GM13977 (cell line): Measurements from ENCODE around the gene TRIAP1.

Source experiments
- DNase-seq: peaks from one replicate; pipeline ENCODE4 v3.0.0; 2012; ENCODE audit warnings: low spot score
- CTCF ChIP-seq: IDR thresholded peaks from 2 replicates; pipeline ENCODE4 v1.5.1; 2012; ENCODE audit warnings: mild to moderate bottlenecking, control low read depth; ENCODE audit not compliant: insufficient read depth; ENCODE audit errors: extremely low read depth, missing control alignments
- in situ Hi-C: fragments of 300-500 bp; cut with MboI; formaldehyde crosslinking; loops from one replicate; pipeline ENCODE4 v1.12.0; 2022; ENCODE audit warnings: low sequenced_read_pairs, low pct_unique_long_range_greater_than_20kb, mixed read lengths, inconsistent platforms; ENCODE audit not compliant: unreplicated experiment

TRIAP1 gene

DNA sequence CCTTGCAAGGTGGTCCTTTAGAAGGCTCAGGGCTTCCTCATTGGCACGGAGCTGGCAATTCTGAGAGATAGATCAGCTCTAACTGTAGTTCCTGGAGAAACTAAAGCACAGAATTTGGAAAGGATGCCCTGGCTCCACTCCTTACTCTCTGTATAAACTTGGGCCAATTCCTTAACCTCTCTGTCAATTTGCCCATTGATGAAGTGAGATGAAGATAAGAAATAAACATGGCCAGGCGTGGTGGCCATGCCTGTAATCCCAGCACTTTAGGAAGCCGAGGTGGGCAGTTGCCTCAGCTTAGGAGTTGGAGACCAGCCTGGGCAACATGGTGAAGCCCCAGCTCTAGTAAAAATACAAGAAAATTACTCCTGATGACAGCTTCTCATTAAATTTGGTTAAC lies 42.3 kb downstream of the TRIAP1 start:
- no peak for TF ChIP-seq CTCF
- in situ Hi-C loops, result no loop called here
- no peak for DNase-seq

DNA sequence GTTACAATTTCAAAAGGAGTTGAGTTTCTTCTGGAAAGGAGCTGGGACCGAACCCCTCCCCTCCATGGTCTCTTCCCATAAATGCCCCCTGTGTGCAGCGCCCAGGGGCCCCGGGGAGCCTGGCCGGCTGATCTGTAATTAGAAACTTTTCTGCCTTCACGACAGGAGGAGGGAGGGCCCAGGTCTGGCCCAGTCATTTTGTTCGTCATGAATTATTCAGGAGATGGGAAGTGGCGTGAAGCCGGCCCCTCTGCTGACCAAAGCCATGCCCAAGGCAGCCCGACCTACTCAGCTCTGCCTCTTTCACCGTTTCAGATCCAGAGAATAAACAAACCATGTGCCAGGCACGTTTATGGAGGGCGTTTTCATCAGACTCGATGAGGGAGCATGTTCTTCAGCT lies 44.0 kb downstream of the TRIAP1 start:
- TF ChIP-seq CTCF, result no peak
- DNase-seq, result no peak
- in situ Hi-C loops, result no loop called here

GRCh38 chr12:120399531-120399930 lies 46.7 kb downstream of the TRIAP1 start:
- DNase-seq, result peak; percentile 42
- in situ Hi-C loops, result no loop called here
- TF ChIP-seq CTCF, result no peak

- TF ChIP-seq CTCF, result no peak
- in situ Hi-C loops, result no loop called here
- no peak for DNase-seq
Measured at GRCh38 chr12:120397824-120398540, 48.2 kb downstream of the TRIAP1 start.

DNA sequence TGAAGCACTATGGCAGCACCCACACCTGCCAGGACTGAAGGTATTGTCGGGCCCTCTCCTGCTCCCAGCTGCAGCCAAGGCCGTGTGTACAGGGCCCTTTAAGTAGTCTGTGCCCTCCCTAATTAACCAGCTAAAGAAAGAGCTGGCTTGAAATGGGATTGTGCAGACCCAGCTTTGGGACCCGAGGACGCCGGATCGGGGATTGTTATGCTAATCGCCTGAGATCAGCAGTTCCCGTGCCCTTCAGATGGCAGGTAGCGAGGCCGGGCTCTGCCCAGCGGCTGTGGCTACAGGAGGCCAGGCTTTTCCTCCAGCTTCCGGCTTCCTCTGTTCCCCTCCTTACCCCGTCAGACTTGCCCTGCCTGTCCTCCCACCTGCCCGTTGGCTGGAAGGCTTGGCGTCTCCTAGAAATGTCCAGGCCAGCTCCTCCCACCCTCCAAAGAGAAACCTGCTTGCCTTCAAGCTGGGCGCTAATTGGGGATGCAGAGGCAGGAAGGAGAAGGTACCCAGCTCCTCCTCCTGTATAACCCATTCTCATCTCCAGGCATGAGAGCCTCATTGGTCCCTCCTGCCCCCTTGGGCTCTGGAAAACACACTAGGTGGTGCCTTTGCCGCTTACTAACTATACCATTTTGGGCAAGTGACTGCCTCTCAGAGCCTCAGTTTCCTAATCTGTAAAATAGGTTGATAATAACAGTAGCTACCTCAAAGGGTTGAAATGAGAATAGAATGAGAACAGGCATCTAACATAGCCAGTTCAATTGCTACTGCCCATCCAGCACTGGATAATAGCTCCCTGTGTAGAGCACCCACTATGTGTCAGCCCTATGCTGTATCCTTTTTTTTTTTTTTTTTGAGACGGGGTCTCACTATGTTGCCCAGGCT lies 51.5 kb downstream of the TRIAP1 start:
- DNase-seq, result no peak
- in situ Hi-C loops, result no loop called here
- TF ChIP-seq CTCF, result no peak
